GM13977 (cell line): Measurements from ENCODE around the gene CYTH3.
A peak's percentile ranks its signal among the peaks of the same experiment; 100 is the strongest.

Source experiments
- DNase-seq: peaks from one replicate; pipeline ENCODE4 v3.0.0; 2012; ENCODE audit warnings: low spot score
- in situ Hi-C: fragments of 300-500 bp; cut with MboI; formaldehyde crosslinking; loops from one replicate; pipeline ENCODE4 v1.12.0; 2022; ENCODE audit warnings: low sequenced_read_pairs, low pct_unique_long_range_greater_than_20kb, mixed read lengths, inconsistent platforms; ENCODE audit not compliant: unreplicated experiment
- TF ChIP-seq, protein P1 (sequence below): IDR thresholded peaks from 2 replicates; pipeline ENCODE4 v1.5.1; 2012; ENCODE audit warnings: mild to moderate bottlenecking, control low read depth; ENCODE audit not compliant: insufficient read depth; ENCODE audit errors: extremely low read depth, missing control alignments

CYTH3 gene

DNA sequence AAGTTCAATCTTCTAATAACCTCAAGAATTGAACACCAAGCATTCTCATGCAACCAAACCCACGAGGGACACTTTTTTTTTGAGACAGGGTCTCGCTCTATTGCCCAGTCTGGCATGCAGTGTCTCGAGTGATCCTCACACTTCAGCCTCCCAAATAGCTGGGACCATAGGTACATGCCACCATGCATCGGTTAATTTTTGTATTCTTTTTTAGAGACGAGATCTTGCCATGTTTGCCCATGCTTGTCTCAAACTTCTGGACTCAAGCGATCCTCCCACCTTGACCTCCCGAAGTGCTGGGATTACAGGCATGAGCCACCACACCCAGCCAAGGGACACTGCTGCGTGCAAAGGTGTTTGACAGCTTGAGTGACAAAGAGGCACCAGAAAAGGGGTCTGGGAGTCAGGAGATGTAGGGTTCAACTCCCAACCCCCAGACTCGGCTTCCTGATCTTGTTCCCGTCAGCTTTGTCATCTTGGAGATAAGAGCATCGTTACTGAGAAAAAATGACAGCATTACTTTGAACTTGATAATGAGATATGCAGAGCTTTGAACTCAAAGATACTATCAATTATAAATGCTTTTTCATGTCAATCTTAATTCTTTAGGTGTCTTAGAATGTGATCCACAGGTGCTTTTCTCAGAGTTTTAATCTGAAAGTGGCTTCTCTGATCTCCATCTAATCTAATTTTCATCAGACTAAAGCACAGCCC, 1.6 kb upstream of the CYTH3 start:
- in situ Hi-C loops = no loop called here
- no peak for DNase-seq
- TF ChIP-seq, protein P1, sequence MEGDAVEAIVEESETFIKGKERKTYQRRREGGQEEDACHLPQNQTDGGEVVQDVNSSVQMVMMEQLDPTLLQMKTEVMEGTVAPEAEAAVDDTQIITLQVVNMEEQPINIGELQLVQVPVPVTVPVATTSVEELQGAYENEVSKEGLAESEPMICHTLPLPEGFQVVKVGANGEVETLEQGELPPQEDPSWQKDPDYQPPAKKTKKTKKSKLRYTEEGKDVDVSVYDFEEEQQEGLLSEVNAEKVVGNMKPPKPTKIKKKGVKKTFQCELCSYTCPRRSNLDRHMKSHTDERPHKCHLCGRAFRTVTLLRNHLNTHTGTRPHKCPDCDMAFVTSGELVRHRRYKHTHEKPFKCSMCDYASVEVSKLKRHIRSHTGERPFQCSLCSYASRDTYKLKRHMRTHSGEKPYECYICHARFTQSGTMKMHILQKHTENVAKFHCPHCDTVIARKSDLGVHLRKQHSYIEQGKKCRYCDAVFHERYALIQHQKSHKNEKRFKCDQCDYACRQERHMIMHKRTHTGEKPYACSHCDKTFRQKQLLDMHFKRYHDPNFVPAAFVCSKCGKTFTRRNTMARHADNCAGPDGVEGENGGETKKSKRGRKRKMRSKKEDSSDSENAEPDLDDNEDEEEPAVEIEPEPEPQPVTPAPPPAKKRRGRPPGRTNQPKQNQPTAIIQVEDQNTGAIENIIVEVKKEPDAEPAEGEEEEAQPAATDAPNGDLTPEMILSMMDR = no peak

DNA sequence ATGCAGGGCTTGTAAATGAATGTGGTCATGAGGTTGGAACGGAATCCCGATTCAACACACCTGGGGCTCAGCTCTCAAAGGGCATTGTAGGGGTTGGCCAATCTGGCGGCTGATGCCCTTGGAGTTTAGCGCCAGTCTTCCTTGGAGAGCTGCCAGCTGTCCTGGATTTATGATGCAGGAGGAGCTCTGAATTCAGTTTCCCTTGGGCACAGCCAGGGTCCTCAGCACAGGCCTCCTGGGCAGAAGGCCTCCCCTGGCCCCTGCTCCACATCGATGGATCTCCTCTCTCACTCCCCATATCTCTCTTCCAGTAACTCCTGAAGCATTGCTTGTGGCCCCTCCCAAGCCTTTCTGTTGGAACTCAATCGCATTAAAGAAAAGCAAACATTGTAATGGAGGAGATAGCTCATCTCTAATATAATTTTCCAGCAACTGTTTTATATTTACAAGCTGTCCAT, 985 bp upstream of the CYTH3 start:
- TF ChIP-seq, protein P1 = no peak
- DNase-seq = no peak
- in situ Hi-C loops = no loop called here

DNA sequence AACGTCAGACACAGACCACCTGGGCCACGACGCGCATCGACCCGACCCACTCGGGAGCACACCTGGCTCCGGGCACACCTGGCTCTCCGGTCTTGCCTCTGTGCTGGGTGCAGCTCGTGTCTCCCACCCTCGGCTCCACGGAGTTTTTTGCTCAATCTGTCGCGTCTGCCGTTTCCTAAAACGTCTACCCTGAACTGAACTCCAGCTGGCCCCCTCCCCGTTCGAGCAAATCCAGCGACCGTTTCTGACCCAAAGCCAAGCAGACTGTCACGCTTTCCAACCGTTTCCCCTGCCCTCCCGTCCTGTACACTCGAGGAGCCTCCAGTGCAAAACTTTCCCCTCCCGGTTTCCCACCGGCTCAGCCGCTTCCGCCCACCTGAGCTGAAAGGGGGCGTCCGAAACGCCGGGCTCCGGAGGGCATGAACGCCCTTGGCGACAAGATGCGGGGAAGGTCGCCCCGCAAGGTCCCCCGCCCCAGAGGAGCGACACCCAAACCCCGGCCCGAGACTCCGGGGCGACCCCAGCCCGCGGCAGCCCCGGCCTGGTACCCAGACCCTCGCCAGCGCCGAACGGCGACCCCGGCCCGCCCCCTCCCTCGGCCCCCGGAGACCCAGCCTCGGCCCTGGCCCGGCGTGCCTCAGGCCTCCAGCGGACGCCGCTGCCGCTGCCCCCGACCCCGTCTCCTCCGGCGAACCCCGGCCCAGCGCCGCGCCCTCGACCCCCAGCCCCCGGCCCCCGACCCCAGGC, 557 bp downstream of the CYTH3 start:
- in situ Hi-C loops = no loop called here
- peak; percentile 44 for DNase-seq
- TF ChIP-seq, protein P1 = no peak

DNA sequence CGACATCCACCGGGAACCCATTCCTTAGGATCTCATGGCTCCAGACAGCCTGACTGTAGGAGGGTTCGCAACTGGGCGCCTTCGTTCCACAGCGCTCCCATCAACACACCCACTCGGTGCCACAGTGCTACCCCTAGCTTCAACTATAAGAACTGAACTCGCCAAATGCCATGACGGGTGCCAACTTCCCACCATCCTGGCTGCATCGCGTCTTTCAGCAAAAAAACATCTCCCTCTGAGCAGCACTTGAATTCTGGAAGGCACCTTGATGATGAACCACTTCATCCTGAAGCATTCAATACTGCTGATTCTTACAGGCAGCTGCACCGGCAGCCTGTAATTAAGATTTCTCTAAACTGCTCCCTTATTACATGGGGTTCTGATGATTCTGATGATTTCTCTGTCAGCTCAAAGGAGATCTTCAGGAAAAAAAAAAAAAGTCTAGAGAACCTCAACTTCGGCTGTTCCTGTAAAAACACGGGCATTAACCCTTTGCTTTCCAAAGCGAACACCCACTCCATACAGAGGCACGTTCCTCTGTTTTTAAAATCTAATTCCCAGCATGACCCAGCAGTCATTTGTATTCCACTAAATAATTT, 1.3 kb downstream of the CYTH3 start:
- in situ Hi-C loops = no loop called here
- DNase-seq = peak; percentile 40
- TF ChIP-seq, protein P1 = peak; percentile 36

DNA sequence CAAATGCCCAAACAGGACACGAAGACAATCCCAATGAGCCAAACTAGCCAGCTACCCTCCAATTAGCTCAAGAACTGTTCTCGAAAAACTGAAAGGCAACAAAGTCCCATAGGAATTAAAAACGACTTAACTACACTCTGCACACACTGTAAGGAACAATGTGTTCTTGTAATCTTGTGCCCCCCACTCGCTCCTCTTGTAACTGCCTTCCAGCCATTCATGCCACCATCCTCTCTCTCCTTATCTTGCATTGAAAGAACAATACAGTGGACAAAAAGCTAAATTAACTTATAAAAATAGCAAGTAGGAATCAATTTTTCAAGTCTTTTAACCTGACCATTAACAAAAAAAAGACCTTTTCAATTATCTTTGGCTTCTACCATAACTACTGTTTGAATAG, 2.9 kb downstream of the CYTH3 start:
- in situ Hi-C loops = no loop called here
- DNase-seq = no peak
- TF ChIP-seq, protein P1 = no peak

DNA sequence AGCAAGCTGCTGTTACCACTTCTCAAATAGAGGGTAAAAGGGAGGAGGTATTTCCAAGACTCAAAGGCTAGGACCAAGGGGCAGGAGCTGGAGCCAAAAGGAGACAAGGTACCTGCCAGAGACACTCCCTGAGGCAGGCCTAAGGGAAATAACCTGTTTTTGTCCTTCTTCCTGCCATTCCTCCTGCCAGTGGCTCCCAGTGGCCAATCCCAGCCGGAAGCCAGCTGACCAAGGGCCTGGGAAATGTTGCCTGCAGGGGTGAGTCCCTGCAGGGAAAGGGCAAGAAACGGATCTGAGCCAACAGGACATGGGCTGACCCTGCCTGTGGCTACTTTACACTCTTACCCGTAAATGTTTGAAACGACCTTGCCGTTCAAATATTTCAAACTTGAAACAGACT, 3.5 kb downstream of the CYTH3 start:
- no peak for DNase-seq
- TF ChIP-seq, protein P1 = no peak

More for the DNA sequence above, 3.5 kb downstream of the CYTH3 start:
- in situ Hi-C loops = no loop called here
